Naive thymus-derived CD8-positive, alpha-beta T cell (primary cell): ENCODE results near the gene COL24A1. TPM values are rescaled to one million over a fixed set of nuclear protein-coding genes. Genes with fewer than 3 reads are reported as not detected.
A peak's percentile ranks its signal among the peaks of the same experiment; 100 is the strongest.
"Not testable (repeated sequence)": the region's sequence is repeated elsewhere in the genome, so short reads cannot be mapped to it uniquely, and the experiment has no call there.

Experiments
- ATAC-seq, 2 donors: fragments of 150-1000 bp; cut with Tn5 transposase in 1 of 2; sonication (Bioruptor Pico), chemical (Tn5 transposase) in 1 of 2; 1 replicate in 1 of 2; 2 replicates in 1 of 2; pipeline ENCODE4 v1.10.0; 2021; ENCODE audit warnings: mild to moderate bottlenecking in 2 of 2, moderate library complexity in 2 of 2
- POLR2A ChIA-PET: fragments of 350-600 bp; sonication (Branson Sonifier 250); formaldehyde crosslinking; loops from one replicate; lab custom pipeline; 2021; ENCODE audit warnings: antibody characterized with exemption; lab: Charles Lee
- DNase-seq, 10 donors: peaks; one replicate each; pipeline versions ENCODE4 v3.0.0 to v3.0.0-alpha.2; 2020 to 2022
- H3K27ac Mint-ChIP-seq, 10 donors: one replicate each; pipeline ENCODE4 v1.8.0; 2020 to 2022; ENCODE audit warnings: mild to moderate bottlenecking in 10 of 10, mixed read lengths in 10 of 10, moderate library complexity in 4 of 10, inconsistent platforms in 1 of 10
- H3K27me3 Mint-ChIP-seq, 5 donors: one replicate each; pipeline ENCODE4 v1.8.0; 2021 to 2022; ENCODE audit warnings: mixed read lengths in 5 of 5
- H3K36me3 Mint-ChIP-seq, 3 donors: one replicate each; pipeline ENCODE4 v1.8.0; 2020 to 2022; ENCODE audit warnings: mixed read lengths in 3 of 3, mild to moderate bottlenecking in 2 of 3, inconsistent platforms in 1 of 3
- H3K4me1 Mint-ChIP-seq, 4 donors: one replicate each; pipeline ENCODE4 v1.8.0; 2021 to 2022; ENCODE audit warnings: mixed read lengths in 4 of 4
- H3K4me3 Mint-ChIP-seq, 10 donors: one replicate each; pipeline ENCODE4 v1.8.0; 2020 to 2022; ENCODE audit warnings: mild to moderate bottlenecking in 10 of 10, mixed read lengths in 10 of 10, moderate library complexity in 6 of 10, inconsistent platforms in 1 of 10
- H3K9me3 Mint-ChIP-seq, 9 donors: one replicate each; pipeline ENCODE4 v1.8.0; 2020 to 2022; ENCODE audit warnings: mixed read lengths in 9 of 9, mild to moderate bottlenecking in 3 of 9, inconsistent platforms in 1 of 9, moderate library complexity in 1 of 9
- polyA plus RNA-seq, 3 donors: library from polyadenylated mRNA; unstranded; fragments of 300-500 nt; fragmentation: Illumina TruSeq; gene quantifications; one replicate each; pipeline ENCODE4 v1.2.3, GENCODE V29; 2021
- total RNA-seq, 8 experiments: library from RNA in 2 of 8; stranded (reverse) in 2 of 8; gene quantifications; one replicate each; pipeline ENCODE4 v1.2.3 and lab custom pipeline; 2021 to 2026

COL24A1 gene
- total and polyA plus RNA-seq, 5 experiments from 2014 or later, result not detected

- Mint-ChIP-seq H3K36me3 (no peaks in the 10 kb centered on the region), H3K4me1 (no peaks in the 10 kb centered on the region), H3K4me3 (no peak overlapping the region), H3K9me3 (peaks cover 0 to 4% (median 0%) of the 10 kb centered on the region in 9 donors), H3K27me3 (peaks cover 0 to 7% (median 0%) of the 10 kb centered on the region in 5 donors), H3K27ac (no peak overlapping the region)
- ATAC-seq, result no peak
- no peak for DNase-seq
- POLR2A ChIA-PET, result no interaction called here
Observed at GRCh38 chr1:85998105-85998855, 158.3 kb downstream of the COL24A1 start.

- peaks cover 0 to 11% (median 0%) of the 10 kb centered on the region in 5 donors for H3K27me3 Mint-ChIP-seq
- no peak overlapping the region for H3K27ac Mint-ChIP-seq
- no peak overlapping the region for H3K4me3 Mint-ChIP-seq
- ATAC-seq (no peak), DNase-seq (no peak)
- H3K4me1 Mint-ChIP-seq, result peaks cover 0 to 3% (median 0%) of the 10 kb centered on the region in 4 donors
- POLR2A ChIA-PET, result no interaction called here
- H3K36me3 Mint-ChIP-seq, result no peaks in the 10 kb centered on the region
- peaks cover 0 to 2% (median 0%) of the 10 kb centered on the region in 9 donors for H3K9me3 Mint-ChIP-seq
Observed at GRCh38 chr1:85992791-85993190, 163.8 kb downstream of the COL24A1 start.

GRCh38 chr1:85991261-85991660, 165.3 kb downstream of the COL24A1 start:
- Mint-ChIP-seq H3K4me1 (peaks cover 0 to 3% (median 0%) of the 10 kb centered on the region in 4 donors), H3K9me3 (peaks cover 0 to 2% (median 0%) of the 10 kb centered on the region in 9 donors), H3K27me3 (peaks cover 0 to 11% (median 0%) of the 10 kb centered on the region in 5 donors), H3K4me3 (no peak overlapping the region), H3K27ac (no peak overlapping the region), H3K36me3 (no peaks in the 10 kb centered on the region)
- ATAC-seq, result no peak
- POLR2A ChIA-PET, result no interaction called here
- DNase-seq, result no peak

GRCh38 chr1:85984636-85985035, 171.9 kb downstream of the COL24A1 start:
- H3K4me3 Mint-ChIP-seq, result no peak overlapping the region
- POLR2A ChIA-PET, result no interaction called here
- H3K9me3 Mint-ChIP-seq, result peaks cover 0 to 5% (median 0%) of the 10 kb centered on the region in 9 donors
- no peaks in the 10 kb centered on the region for H3K36me3 Mint-ChIP-seq
- DNase-seq (no peak), ATAC-seq (no peak)
- H3K27ac Mint-ChIP-seq, result no peak overlapping the region
- H3K4me1 Mint-ChIP-seq, result no peaks in the 10 kb centered on the region
- H3K27me3 Mint-ChIP-seq, result peaks cover 0 to 15% (median 0%) of the 10 kb centered on the region in 5 donors

GRCh38 chr1:85983316-85983715, 173.3 kb downstream of the COL24A1 start:
- no peaks in the 10 kb centered on the region for H3K4me1 Mint-ChIP-seq

GRCh38 chr1:85976516-85977205, 179.9 kb downstream of the COL24A1 start:
- ATAC-seq (no peak), DNase-seq (no peak)
- POLR2A ChIA-PET, result no interaction called here
- H3K36me3 Mint-ChIP-seq, result peaks cover 0 to 10% (median 1%) of the 10 kb centered on the region in 3 donors
- no peak overlapping the region for H3K27ac Mint-ChIP-seq
- H3K9me3 Mint-ChIP-seq, result peaks cover 0 to 32% (median 15%) of the 10 kb centered on the region in 9 donors
- H3K27me3 Mint-ChIP-seq, result peaks cover 0 to 9% (median 0%) of the 10 kb centered on the region in 5 donors
- no peaks in the 10 kb centered on the region for H3K4me1 Mint-ChIP-seq
- no peak overlapping the region for H3K4me3 Mint-ChIP-seq

More at GRCh38 chr1:85983316-85983715, 173.3 kb downstream of the COL24A1 start:
- peaks cover 0 to 10% (median 0%) of the 10 kb centered on the region in 5 donors for H3K27me3 Mint-ChIP-seq
- ATAC-seq (no peak), DNase-seq (no peak)
- no peak overlapping the region for H3K27ac Mint-ChIP-seq
- POLR2A ChIA-PET, result no interaction called here
- no peak overlapping the region for H3K4me3 Mint-ChIP-seq
- H3K9me3 Mint-ChIP-seq, result peaks cover 0 to 19% (median 6%) of the 10 kb centered on the region in 9 donors
- H3K36me3 Mint-ChIP-seq, result no peaks in the 10 kb centered on the region

- peaks cover 0 to 10% (median 1%) of the 10 kb centered on the region in 3 donors for H3K36me3 Mint-ChIP-seq
- POLR2A ChIA-PET, result no interaction called here
- H3K4me1 Mint-ChIP-seq, result no peaks in the 10 kb centered on the region
- ATAC-seq (no peak), DNase-seq (no peak)
- no peak overlapping the region for H3K27ac Mint-ChIP-seq
- H3K27me3 Mint-ChIP-seq, result peaks cover 0 to 9% (median 0%) of the 10 kb centered on the region in 5 donors
- peaks cover 0 to 32% (median 15%) of the 10 kb centered on the region in 9 donors for H3K9me3 Mint-ChIP-seq
- H3K4me3 Mint-ChIP-seq, result no peak overlapping the region
Observed at GRCh38 chr1:85975912-85976371, 180.6 kb downstream of the COL24A1 start.

- H3K9me3 Mint-ChIP-seq, result peaks cover 0 to 5% (median 0%) of the 10 kb centered on the region in 9 donors
- no peak for ATAC-seq
Observed at GRCh38 chr1:85962457-85962856, 194.1 kb downstream of the COL24A1 start.

GRCh38 chr1:85957760-85958159, 198.8 kb downstream of the COL24A1 start:
- peaks cover 0 to 6% (median 0%) of the 10 kb centered on the region in 9 donors for H3K9me3 Mint-ChIP-seq
- DNase-seq, result no peak
- H3K4me1 Mint-ChIP-seq, result no peaks in the 10 kb centered on the region
- POLR2A ChIA-PET, result no interaction called here
- no peak overlapping the region for H3K4me3 Mint-ChIP-seq
- no peaks in the 10 kb centered on the region for H3K36me3 Mint-ChIP-seq
- no peaks in the 10 kb centered on the region for H3K27me3 Mint-ChIP-seq
- no peak overlapping the region for H3K27ac Mint-ChIP-seq
- no peak for ATAC-seq

More at GRCh38 chr1:85962457-85962856, 194.1 kb downstream of the COL24A1 start:
- Mint-ChIP-seq H3K27me3 (no peaks in the 10 kb centered on the region), H3K4me1 (no peaks in the 10 kb centered on the region), H3K36me3 (no peaks in the 10 kb centered on the region), H3K4me3 (no peak overlapping the region), H3K27ac (peak overlapping the region in 1 of 10 donors; percentile 30)
- DNase-seq, result no peak
- POLR2A ChIA-PET, result no interaction called here

- H3K9me3 Mint-ChIP-seq, POLR2A ChIA-PET, H3K36me3 Mint-ChIP-seq, H3K4me1 Mint-ChIP-seq, H3K27ac Mint-ChIP-seq, ATAC-seq, H3K4me3 Mint-ChIP-seq, H3K27me3 Mint-ChIP-seq: not testable (repeated sequence)
- peak in 1 of 10 donors; percentile 37 for DNase-seq
Observed at GRCh38 chr1:85955218-85955617, 201.4 kb downstream of the COL24A1 start.

GRCh38 chr1:85952460-85952859, 204.1 kb downstream of the COL24A1 start:
- ATAC-seq (no peak), DNase-seq (no peak)
- Mint-ChIP-seq H3K27me3 (peaks cover 0 to 4% (median 0%) of the 10 kb centered on the region in 5 donors), H3K4me1 (no peaks in the 10 kb centered on the region), H3K9me3 (peaks cover 0 to 4% (median 0%) of the 10 kb centered on the region in 9 donors), H3K36me3 (no peaks in the 10 kb centered on the region), H3K4me3 (no peak overlapping the region), H3K27ac (no peak overlapping the region)
- POLR2A ChIA-PET, result no interaction called here

GRCh38 chr1:85947186-85947585, 209.4 kb downstream of the COL24A1 start:
- no peaks in the 10 kb centered on the region for H3K36me3 Mint-ChIP-seq
- DNase-seq (no peak), ATAC-seq (no peak)
- H3K27me3 Mint-ChIP-seq, result peaks cover 0 to 4% (median 0%) of the 10 kb centered on the region in 5 donors
- no peaks in the 10 kb centered on the region for H3K4me1 Mint-ChIP-seq
- POLR2A ChIA-PET, result no interaction called here
- no peak overlapping the region for H3K4me3 Mint-ChIP-seq
- H3K27ac Mint-ChIP-seq, result no peak overlapping the region
- H3K9me3 Mint-ChIP-seq, result peaks cover 0 to 3% (median 0%) of the 10 kb centered on the region in 9 donors

- H3K27ac Mint-ChIP-seq, result no peak overlapping the region
- H3K36me3 Mint-ChIP-seq, result no peaks in the 10 kb centered on the region
- ATAC-seq (no peak), DNase-seq (no peak)
- peaks cover 0 to 3% (median 0%) of the 10 kb centered on the region in 9 donors for H3K9me3 Mint-ChIP-seq
- POLR2A ChIA-PET, result no interaction called here
- no peak overlapping the region for H3K4me3 Mint-ChIP-seq
- H3K4me1 Mint-ChIP-seq, result no peaks in the 10 kb centered on the region
- peaks cover 0 to 4% (median 0%) of the 10 kb centered on the region in 5 donors for H3K27me3 Mint-ChIP-seq
Observed at GRCh38 chr1:85943945-85944344, 212.6 kb downstream of the COL24A1 start.
